Omental fat pad (tissue), 4 donors: ENCODE data around the gene GRM8. TPM values are rescaled to one million over a fixed set of nuclear protein-coding genes. Genes with fewer than 3 reads are reported as not detected.

ENCODE experiments used
- ATAC-seq: fragments of 150-250 bp; one replicate; pipeline ENCODE4 v1.9.1; 2016; ENCODE audit warnings: mild to moderate bottlenecking, moderate library complexity; ENCODE audit not compliant: low FRiP score
- DNase-seq: peaks from one replicate; pipeline ENCODE4 v3.0.0-alpha.2; 2019; ENCODE audit warnings: low spot score
- CTCF ChIP-seq, 3 donors: fragments of 450-650 bp; IDR thresholded peaks; one replicate each; pipeline ENCODE4 v1.5.1; 2016 to 2017; ENCODE audit warnings: antibody characterized with exemption in 3 of 3, mild to moderate bottlenecking in 3 of 3, moderate library complexity in 2 of 3
- total RNA-seq, 4 donors: library from RNA; depleted of rRNA; stranded (reverse); fragments of >200 nt; gene quantifications; one replicate each; pipeline ENCODE4 v1.1.0, GENCODE V29; 2016

GRM8 gene
- total RNA-seq, 4 donors from 2014 or later = not detected

GRCh38 chr7:126485791-126486190 is 767.0 kb downstream of the GRM8 start:
- no peak for DNase-seq
- no peak for ATAC-seq
- TF ChIP-seq CTCF (IDR thresholded peaks at IDR 0.05) = no peak

- DNase-seq (no peak), ATAC-seq (no peak)
- TF ChIP-seq CTCF (IDR thresholded peaks at IDR 0.05) = no peak
These were observed 768.8 kb downstream of the GRM8 start for GRCh38 chr7:126483972-126484371.

GRCh38 chr7:126472825-126473224 is 779.9 kb downstream of the GRM8 start:
- ATAC-seq (no peak), DNase-seq (no peak)
- no peak for TF ChIP-seq CTCF (IDR thresholded peaks at IDR 0.05)

- no peak for TF ChIP-seq CTCF (IDR thresholded peaks at IDR 0.05)
- ATAC-seq (no peak), DNase-seq (no peak)
These were observed 790.3 kb downstream of the GRM8 start for GRCh38 chr7:126462405-126462804.

- DNase-seq = no peak
- no peak for TF ChIP-seq CTCF (IDR thresholded peaks at IDR 0.05)
- ATAC-seq = no peak
These were observed 792.1 kb downstream of the GRM8 start for GRCh38 chr7:126460664-126461063.

- no peak for TF ChIP-seq CTCF (IDR thresholded peaks at IDR 0.05)
- no peak for DNase-seq
- no peak for ATAC-seq
These were observed 799.6 kb downstream of the GRM8 start for GRCh38 chr7:126453104-126453503.

GRCh38 chr7:126450269-126450671 is 802.5 kb downstream of the GRM8 start:
- ATAC-seq (no peak), DNase-seq (no peak)
- no peak for TF ChIP-seq CTCF (IDR thresholded peaks at IDR 0.05)
